Colonic mucosa (tissue), 4 donors: ENCODE results near the gene VPS4A. TPM values are rescaled to one million over a fixed set of nuclear protein-coding genes. Genes with fewer than 3 reads are reported as not detected.

ENCODE experiments used
- DNase-seq: peaks from one replicate; pipeline ENCODE4 v3.0.0-alpha.2; 2020
- H3K27ac ChIP-seq: fragments of 200-600 bp; one replicate; pipeline ENCODE4 v1.8.0; 2021
- H3K27me3 ChIP-seq: fragments of 200-600 bp; one replicate; pipeline ENCODE4 v1.8.0; 2021
- H3K36me3 ChIP-seq: fragments of 200-600 bp; one replicate; pipeline ENCODE4 v1.8.0; 2021
- H3K4me1 ChIP-seq: fragments of 200-600 bp; one replicate; pipeline ENCODE4 v1.8.0; 2021; ENCODE audit warnings: mild to moderate bottlenecking
- H3K4me3 ChIP-seq: fragments of 200-600 bp; one replicate; pipeline ENCODE4 v1.8.0; 2021
- H3K9ac ChIP-seq, 2 donors: one replicate each; pipeline ENCODE4 v1.7.0; 2013; ENCODE audit warnings: control low read depth in 2 of 2, low read depth in 2 of 2, low read length in 2 of 2
- H3K9me3 ChIP-seq: fragments of 200-600 bp; one replicate; pipeline ENCODE4 v1.8.0; 2021
- intact Hi-C: fragments of 100-400 bp; cut with DNase I; formaldehyde crosslinking; loops from one replicate; pipeline ENCODE4 v1.14.1; 2022
- total RNA-seq, 2 donors: library from RNA; stranded (reverse); fragmentation: NEBNext Ultra II Directional in 1 of 2; extraction: Animal tissue kit (Norgen Biotek cat#: 25700) in 1 of 2; gene quantifications; one replicate each; pipeline ENCODE4 v1.2.1, GENCODE V29; 2021
- TF ChIP-seq, protein P1 (sequence below): fragments of 200-600 bp; IDR thresholded peaks from one replicate; pipeline ENCODE4 v1.8.0; 2022; ENCODE audit warnings: antibody characterized with exemption, mild to moderate bottlenecking
- donor health status: healthy.
- donor health status: DM: no; HTN: no; CAD: no.
- donor health status: DM: no; HTN: no; CAD: no.

The VPS4A gene
- total RNA-seq, 2 donors from 2014 or later: 32.0 to 33.6 TPM

DNA sequence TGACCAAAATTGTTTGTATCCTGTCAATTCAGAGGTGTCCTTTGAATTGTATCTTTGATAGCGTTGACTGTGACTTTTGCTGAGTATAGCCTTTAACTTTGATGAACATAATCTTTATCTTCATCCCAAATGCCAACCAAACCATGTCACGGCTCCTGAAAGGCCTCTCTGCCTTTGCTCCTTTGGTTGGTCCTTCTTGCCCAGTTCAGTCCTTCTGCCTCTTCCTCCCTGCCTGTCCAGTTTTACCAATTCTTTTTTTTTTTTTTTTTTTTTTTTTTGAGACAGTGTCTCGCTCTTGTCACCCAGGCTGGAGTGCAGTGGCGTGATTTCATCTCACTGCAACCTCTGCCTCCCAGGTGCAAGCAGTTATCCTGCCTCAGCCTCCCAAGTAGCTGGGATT, 12.9 kb upstream of the VPS4A start:
- Histone ChIP-seq H3K36me3 (no peaks in the 10 kb centered on the region), H3K4me3 (no peak overlapping the region), H3K27me3 (no peaks in the 10 kb centered on the region), H3K27ac (no peak overlapping the region), H3K9ac (no peak overlapping the region), H3K9me3 (no peaks in the 10 kb centered on the region), H3K4me1 (no peaks in the 10 kb centered on the region)
- no peak for DNase-seq
- TF ChIP-seq, protein P1, sequence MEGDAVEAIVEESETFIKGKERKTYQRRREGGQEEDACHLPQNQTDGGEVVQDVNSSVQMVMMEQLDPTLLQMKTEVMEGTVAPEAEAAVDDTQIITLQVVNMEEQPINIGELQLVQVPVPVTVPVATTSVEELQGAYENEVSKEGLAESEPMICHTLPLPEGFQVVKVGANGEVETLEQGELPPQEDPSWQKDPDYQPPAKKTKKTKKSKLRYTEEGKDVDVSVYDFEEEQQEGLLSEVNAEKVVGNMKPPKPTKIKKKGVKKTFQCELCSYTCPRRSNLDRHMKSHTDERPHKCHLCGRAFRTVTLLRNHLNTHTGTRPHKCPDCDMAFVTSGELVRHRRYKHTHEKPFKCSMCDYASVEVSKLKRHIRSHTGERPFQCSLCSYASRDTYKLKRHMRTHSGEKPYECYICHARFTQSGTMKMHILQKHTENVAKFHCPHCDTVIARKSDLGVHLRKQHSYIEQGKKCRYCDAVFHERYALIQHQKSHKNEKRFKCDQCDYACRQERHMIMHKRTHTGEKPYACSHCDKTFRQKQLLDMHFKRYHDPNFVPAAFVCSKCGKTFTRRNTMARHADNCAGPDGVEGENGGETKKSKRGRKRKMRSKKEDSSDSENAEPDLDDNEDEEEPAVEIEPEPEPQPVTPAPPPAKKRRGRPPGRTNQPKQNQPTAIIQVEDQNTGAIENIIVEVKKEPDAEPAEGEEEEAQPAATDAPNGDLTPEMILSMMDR: no peak
- intact Hi-C loops: no loop called here

DNA sequence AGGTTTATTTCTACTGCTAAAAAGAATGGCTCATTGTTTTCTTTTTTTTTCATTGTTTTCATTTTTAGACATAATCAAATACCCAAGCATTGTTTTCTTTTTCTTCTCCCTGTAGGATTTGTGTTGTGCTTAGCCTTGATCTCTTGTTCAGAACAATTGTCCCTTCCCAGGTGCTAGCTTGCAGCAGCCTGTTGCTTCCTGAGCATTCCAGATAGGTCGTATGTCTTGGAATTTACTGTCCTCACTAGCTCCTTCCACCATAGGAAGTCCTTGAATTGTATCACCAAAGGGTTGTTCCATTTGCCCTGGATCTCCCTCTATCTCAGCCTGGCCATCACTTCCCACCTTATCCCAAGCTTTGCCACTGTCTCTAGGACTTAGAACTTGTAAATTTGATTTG, 10.0 kb upstream of the VPS4A start:
- intact Hi-C loops: no loop called here
- no peaks in the 10 kb centered on the region for H3K27me3 ChIP-seq
- H3K9me3 ChIP-seq: no peaks in the 10 kb centered on the region
- H3K4me3 ChIP-seq: no peak overlapping the region
- TF ChIP-seq, protein P1: no peak
- no peaks in the 10 kb centered on the region for H3K4me1 ChIP-seq
- DNase-seq: no peak
- H3K36me3 ChIP-seq: no peaks in the 10 kb centered on the region
- no peak overlapping the region for H3K9ac ChIP-seq
- no peak overlapping the region for H3K27ac ChIP-seq

DNA sequence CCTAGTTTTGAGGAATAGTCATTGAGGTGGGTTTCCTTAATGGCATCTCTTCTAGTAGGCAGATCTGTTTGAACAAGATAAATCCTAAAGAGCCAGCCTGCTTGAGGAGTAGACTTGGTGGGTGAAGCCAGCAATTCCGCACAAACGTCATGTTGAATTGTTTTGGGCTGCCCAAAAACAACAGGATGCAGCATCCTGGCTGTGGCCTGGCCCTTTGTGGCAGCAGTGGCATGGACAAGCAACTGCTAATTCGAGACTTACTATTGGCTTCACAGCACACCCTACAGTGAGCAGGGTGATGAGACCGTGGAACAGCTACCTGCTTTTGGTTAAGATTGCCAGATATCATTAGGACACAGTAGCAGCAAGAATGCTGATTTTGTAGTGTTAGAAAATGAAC, 9.3 kb upstream of the VPS4A start:
- Histone ChIP-seq H3K27ac (no peak overlapping the region), H3K4me3 (no peak overlapping the region), H3K36me3 (no peaks in the 10 kb centered on the region), H3K4me1 (no peaks in the 10 kb centered on the region), H3K27me3 (no peaks in the 10 kb centered on the region), H3K9ac (no peak overlapping the region), H3K9me3 (no peaks in the 10 kb centered on the region)
- no peak for DNase-seq
- intact Hi-C loops: no loop called here
- TF ChIP-seq, protein P1: no peak

DNA sequence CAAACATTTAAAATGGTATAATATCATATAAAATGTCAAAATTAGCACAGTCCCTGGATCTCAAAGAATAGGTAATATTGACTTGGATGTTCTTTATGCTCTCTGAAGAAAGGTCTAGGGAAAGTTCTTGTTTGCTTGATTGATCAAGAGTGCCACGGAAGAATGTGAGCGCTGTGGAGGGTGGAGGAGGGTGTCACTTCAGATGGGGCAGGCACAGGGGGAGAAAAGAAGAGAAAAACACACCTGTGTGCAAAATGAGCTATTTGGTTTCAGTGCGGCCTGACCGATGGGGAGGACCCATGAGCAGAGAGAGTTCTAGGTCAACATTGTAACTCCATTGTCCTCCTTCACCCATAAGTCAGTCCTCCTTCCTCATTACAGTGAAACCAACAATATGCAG, 8.8 kb upstream of the VPS4A start:
- H3K9me3 ChIP-seq: no peaks in the 10 kb centered on the region
- no peak overlapping the region for H3K4me3 ChIP-seq
- DNase-seq: no peak
- TF ChIP-seq, protein P1: no peak
- H3K36me3 ChIP-seq: no peaks in the 10 kb centered on the region
- no peaks in the 10 kb centered on the region for H3K4me1 ChIP-seq
- H3K27me3 ChIP-seq: no peaks in the 10 kb centered on the region
- intact Hi-C loops: no loop called here
- no peak overlapping the region for H3K9ac ChIP-seq
- no peak overlapping the region for H3K27ac ChIP-seq

DNA sequence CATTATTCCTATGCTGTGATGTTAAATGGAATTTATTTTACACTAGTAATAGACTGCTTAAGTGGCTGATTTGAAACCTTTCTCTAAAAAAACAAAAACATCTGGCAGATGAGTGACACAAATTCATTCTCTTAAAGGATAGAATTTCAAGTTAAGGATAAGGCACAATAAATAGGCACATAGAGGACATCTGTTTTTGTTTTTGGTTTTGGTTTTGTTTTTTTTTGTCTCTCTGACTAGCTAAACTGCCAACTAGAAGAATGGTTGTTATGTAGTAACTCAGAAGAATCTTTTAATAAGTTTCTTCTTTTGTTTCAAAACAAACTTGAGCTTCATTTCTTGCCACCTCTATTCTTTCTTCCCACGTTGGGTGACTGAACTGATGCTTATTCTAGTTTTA, 5.1 kb upstream of the VPS4A start:
- Histone ChIP-seq H3K4me1 (no peaks in the 10 kb centered on the region), H3K9me3 (no peaks in the 10 kb centered on the region), H3K27ac (no peak overlapping the region), H3K4me3 (no peak overlapping the region), H3K9ac (no peak overlapping the region), H3K36me3 (no peaks in the 10 kb centered on the region), H3K27me3 (no peaks in the 10 kb centered on the region)
- DNase-seq: no peak
- TF ChIP-seq, protein P1: no peak
- intact Hi-C loops: no loop called here

DNA sequence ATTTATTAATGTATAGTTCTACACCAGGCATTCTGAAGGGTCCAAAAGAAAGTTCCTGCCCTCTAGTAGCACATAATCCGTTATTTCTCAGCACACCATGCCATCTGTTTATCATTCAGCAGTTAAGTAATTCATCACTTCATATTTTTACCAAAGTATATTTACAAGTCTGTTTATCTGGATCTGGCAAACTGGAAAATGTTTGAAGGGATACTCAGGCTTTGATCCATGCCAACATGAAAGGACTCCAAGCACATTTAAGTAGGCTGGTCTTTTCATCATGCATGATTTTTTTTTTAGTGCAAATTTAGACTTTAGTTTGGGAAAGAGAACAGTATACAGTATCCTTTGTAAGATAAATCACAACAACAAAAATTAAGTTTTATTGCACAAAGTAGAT, 4.1 kb upstream of the VPS4A start:
- Histone ChIP-seq H3K4me3 (no peak overlapping the region), H3K9ac (no peak overlapping the region), H3K27me3 (no peaks in the 10 kb centered on the region), H3K36me3 (no peaks in the 10 kb centered on the region), H3K4me1 (no peaks in the 10 kb centered on the region), H3K9me3 (no peaks in the 10 kb centered on the region), H3K27ac (no peak overlapping the region)
- TF ChIP-seq, protein P1: no peak
- no peak for DNase-seq
- intact Hi-C loops: no loop called here
